Measurements from ENCODE around the gene TAPT1. TPM values are rescaled to one million over a fixed set of nuclear protein-coding genes. Genes with fewer than 3 reads are reported as not detected.

The TAPT1 gene
- polyA plus RNA-seq, 4 donors: 39.3 to 45.7 (median 42.3) TPM

DNA sequence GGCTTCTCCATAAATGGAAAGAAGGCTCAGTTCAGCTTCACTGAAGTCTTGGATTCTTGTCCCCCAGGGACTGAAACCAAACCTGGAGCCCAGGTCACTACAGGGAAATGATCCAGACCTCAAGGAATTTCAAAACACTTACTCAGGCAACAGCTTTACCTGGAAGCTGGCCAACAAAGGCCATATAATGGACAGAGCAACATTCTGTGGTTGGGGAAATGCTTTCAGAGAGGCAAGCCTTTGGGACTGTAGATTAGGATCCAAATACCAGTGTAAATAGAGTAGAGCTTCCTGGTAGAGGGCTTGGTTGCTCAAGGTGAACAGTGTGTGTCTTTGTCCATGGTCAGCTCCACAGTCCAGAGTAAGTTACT is 85.4 kb downstream of the TAPT1 start:
- DNase-seq (ENCODE audit: low read depth in 4 of 4, low spot score in 3 of 4): peak; percentile 14 to 31 (median 29)

DNA sequence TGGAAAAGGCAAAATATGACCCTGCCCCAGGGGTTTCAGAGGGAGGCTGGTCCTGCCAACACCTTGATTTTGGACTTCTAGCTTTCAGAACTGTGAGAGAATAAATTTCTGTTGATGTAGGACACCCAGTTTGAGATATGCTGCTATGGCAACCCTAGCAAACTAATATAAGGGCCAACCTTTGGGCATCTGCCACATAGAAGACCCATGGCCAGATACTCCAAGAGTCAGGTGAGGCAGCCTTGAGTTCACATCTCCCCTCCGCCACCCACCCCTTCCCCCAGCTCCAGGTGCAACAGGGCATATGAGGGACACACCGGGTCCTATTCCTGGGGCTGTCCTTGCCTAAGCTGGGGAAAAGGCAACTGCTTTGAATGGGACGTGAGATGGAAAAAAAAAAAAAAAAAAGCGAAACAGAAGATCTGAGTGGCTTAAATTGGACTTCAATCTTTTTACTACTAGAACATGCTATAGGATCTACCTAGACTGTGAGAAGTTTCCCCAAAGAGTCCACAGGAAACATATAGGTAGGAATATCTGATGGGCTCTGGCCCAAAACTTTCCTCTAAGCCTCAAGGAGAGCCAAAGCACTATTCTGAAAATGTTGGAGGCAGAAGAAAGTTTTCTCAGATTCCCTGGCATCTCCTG is 85.9 kb downstream of the TAPT1 start:
- DNase-seq (ENCODE audit: low read depth in 4 of 4, low spot score in 3 of 4): no peak

DNA sequence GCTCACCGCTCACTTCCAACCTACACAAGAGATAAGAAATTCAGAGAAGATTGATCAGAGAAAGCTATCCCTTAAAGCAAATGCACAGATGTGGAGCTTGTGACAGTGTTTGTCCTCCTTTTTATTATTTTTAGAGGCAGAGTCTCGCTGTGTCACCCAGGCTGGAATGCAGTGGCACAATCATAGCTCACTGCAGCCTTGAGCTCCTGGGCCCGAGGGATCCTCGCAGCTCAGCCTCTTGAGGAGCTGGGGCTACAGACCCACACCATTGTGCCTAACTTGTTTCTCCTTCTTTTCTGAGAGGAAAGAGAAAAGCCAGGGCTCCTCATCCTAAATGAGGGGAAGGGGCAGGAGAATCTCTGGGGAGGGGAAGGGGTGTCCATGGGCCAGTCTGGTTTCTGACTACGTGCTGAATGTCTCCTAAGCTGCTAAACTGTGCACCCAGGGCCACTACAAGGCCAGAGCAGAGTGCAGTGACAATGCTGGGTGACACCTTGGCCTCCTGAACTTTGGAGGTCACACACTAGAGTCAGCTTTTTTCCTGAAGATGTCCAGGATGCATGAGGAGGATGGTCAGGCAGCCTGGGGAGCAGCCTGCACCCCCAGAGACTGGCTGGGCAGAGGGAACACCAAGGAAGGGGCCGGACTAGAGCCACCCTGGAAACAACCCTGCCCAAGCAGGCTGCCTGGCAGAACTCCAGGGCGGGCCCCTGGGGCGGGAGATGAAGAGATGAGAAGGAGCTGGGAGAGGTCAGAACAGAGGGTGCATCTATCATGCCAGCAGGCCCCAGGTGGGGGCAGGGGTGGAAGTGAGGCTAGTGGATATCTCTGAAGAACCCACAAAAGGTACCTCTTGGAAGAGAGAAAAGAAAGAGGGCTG is 87.0 kb downstream of the TAPT1 start:
- DNase-seq (ENCODE audit: low read depth in 4 of 4, low spot score in 3 of 4): no peak

DNA sequence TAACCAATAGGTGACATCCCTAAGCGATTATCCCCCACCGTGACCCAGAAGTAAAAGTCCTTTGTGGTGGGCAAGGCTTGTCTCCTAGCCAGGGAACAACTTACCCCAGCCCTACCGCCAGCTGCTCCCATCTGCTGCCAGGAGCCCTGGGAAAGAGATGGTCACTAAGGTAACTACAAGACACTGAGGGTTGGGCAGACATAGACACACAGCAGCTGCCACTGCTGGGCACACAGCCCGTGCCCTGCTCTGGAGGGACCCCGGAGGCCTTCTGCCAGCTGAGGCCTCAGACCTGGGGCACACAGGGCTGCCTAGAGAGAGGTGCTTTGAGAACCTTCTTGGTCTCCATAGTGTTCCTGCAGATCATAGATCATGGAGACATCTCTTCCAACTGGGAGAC is 89.4 kb downstream of the TAPT1 start:
- no peak for DNase-seq (ENCODE audit: low read depth in 4 of 4, low spot score in 3 of 4)

DNA sequence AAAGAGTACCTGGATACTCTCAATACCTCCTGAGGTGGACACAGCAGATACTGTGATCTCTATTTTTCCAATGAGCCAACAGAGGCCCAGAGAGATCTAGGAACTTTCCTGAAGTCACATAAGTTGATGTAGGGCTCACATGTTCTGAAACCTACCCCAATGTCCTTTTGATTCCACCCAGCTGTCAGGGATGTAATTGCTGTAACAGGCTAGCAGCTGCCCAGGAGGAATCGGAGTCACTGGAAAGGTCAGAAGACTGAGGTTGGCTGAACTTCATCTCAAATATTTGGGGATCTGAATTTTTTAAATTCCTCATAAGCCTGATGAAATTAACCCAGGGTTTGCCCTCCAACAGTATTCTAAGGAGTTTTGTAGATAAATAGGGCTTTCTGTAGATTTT is 90.0 kb downstream of the TAPT1 start:
- no peak for DNase-seq (ENCODE audit: low read depth in 4 of 4, low spot score in 3 of 4)

DNA sequence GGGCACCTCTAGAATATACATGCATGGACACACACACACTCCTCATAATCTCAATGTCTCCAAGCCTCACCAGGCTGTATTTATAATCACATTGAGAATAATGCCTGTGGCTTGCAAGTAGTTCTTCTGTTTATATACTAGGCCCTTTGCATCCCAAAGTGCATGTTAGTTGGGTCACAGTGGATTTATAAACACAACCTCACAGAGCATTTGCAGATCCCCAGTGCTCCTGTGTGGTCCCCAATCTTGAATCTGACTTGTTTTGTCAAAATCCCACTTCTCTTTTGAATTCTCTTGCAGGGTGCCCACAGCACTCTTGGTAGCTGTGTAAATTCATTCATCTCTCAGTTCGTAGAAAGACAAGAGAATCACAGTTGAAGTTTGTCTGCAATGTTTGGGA is 92.9 kb downstream of the TAPT1 start:
- DNase-seq (ENCODE audit: low read depth in 4 of 4, low spot score in 3 of 4): no peak

DNA sequence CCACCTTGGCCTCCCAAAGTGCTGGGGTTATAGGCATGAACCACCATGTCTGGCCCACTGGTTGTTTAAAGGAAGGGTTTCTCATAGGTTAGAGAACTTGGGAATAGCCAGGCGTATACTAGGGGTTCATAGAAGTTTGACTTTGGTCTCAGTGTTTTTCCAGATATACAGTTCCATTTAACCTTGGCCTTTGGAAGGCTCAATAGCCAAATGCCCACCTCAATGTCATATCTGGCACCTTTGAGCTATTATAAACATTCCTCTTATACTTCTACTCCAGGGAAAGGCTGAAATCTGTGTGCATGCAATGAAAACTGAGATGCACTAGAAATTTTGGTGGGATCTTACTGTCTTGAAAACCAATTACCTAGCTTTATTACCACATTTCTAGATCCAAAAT is 95.0 kb downstream of the TAPT1 start:
- DNase-seq (ENCODE audit: low read depth in 4 of 4, low spot score in 3 of 4): no peak

DNA sequence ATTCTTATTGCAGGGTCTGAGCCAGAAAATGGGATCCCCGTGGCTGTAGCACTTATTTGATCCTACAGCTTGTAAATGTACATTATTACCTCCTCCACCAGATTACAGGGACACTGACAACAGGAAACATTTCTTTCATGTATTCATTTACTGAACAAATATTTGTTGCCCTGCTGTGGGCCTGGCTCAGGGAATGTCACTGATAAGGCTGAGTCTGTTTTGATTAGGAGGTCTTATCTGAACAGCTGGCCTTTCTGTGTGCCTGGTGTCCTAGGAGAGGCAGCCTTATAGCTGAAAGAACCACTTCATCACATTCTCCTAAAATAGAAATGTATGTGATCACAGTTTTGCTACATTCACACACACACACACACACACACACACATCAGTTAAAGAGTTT is 96.9 kb downstream of the TAPT1 start:
- DNase-seq (ENCODE audit: low read depth in 4 of 4, low spot score in 3 of 4): no peak

DNA sequence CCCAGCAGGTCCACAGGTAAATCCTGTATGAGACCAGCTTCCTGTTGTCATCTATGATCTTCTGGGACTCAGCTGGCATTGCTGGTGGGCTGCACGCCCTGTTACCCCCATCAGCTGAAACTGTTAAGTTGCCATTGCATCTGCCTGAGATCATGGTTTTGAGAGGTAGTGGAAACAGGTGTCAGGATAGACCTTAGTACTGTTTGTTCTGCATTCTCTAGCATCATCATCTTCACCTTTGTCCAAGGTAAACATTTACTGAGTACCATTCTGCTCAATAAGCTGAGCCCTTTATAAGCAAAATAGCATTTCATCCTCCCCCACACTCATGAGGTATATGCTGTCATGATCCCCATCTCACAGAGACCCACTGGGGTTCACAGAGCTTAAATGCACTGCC is 99.6 kb downstream of the TAPT1 start:
- DNase-seq (ENCODE audit: low read depth in 4 of 4, low spot score in 3 of 4): no peak

DNA sequence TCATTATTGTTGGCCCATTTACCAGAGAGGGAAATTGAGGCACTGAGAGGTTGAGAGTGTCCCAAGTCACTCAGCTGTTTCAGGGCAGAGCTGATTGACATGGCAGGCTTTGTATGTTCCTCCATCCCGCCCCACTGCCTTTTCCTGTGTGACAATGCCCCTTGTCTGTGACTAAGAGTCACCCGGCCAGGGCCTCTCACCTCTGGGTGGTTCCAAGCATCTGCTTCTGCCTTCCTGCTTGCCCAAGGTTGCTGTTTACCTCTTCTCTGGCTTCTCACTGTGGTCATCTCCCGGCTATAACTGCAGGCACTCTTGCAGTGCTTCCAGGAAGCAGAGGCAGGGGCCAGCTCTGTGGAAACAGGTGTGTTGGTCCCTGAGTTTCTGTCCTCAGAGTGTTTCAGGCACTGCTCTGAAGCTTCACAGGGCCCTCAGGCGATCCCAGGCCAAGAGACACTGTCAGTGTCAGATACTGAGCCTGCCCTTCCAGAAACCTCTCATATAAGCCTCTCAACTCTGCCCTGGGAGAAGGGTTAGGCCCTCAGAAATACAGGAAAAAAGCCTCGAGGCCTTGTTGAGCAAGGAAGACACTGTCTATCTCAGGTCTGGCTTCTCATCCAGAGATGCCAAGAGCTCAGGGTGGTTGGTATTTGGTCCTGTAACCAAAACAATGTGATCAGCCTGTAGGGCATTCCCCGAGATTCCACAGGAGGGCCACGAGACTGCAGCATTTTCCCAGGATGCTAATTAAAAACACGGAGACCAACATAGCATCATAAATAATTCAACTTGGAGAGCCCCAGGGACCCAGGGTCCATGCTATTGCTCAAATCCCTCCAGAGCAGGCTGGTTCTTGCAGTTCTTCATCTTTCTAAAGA is 100.5 kb downstream of the TAPT1 start:
- no peak for DNase-seq (ENCODE audit: low read depth in 4 of 4, low spot score in 3 of 4)

DNA sequence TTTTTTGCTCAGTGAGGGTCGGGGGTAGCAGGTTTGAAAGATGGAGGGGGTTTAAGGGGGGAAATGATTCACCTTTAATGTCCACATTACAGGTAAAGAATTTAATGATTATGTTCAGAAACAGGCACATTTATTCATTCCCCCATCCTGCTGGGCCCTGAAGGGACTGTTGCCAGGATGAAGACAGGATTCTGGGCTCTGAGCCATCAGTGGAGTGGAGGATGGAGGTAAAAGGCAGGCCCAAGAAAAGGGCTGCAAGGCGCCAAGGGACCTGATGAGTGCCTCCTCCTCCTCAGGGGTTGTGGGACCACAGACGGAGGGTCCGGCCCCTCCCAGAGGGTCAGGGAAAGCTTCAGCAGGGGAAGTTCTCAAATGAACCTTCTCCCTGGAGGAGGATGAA is 102.0 kb downstream of the TAPT1 start:
- DNase-seq (ENCODE audit: low read depth in 4 of 4, low spot score in 3 of 4): no peak

DNA sequence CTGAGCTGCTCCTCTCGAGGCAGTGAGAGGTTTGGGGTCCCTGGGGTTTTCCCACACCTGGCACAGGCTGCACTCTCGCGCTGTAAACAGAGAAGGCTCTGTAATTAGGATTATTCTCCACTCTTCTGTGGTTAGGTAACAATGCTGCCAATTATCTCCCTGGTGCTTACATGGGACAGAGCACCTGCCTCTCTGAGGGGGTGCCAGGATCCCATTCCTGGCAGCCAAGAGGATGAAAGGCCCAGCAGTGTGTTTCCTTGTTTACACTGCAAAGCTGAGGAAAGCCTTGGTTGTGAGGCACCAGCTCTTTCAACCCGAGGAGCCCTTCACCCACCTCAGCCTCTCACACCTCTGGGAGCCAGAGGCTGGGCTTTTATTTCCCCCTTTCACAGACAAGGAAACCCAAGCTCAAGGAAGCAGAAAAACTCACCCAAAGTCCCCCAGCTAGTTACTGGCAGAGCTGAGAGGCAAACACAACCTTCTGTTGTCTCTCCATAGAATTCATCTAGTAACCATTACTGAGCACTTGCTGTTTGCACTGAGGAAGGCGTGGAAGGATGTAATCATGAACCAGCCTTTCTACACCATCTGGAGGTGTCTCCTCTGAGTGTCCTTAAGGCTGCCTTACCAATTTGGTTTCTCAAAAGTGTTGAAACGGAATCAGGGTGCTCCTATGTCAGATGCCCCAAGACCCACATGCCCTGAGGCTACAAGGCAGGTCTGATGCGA is 102.8 kb downstream of the TAPT1 start:
- no peak for DNase-seq (ENCODE audit: low read depth in 4 of 4, low spot score in 3 of 4)

DNA sequence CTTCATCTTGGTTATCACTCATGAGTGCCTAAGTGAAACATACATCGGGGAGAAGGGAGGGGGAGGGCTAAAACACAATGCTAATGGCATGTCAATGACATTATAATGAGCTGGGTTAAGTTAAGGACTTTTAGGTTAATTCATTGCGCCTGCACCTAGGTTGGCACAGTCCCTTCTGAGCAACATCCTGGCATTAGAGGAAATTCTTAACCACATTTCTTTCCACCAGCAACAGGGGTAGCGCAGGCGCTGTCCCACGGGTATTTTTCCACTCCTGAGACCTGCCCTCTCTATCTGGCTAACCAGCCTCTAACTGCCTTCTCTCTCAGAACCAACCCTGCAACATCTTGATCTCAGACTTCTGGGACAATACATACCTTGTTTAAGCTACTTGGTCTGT is 103.5 kb downstream of the TAPT1 start:
- DNase-seq (ENCODE audit: low read depth in 4 of 4, low spot score in 3 of 4): no peak

DNA sequence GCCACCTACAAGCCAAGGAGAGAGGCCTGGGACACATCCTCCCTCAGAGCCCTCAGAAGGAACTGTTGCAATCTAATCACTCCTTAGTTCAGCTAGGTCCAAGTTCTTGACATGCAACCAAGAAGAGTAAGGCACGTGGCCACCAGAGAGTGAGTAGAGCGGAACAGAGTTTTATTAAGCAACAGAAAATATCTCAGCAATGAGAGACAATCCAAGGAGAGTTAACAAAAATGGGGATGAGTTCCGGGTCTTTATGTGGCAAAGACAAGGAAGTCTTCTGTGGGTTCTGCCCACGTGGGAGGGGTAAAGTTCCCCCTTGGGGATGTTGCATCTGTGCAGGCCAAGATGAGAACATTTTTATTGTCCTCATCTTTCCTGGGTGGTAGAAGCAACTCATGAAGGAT is 104.0 kb downstream of the TAPT1 start:
- DNase-seq (ENCODE audit: low read depth in 4 of 4, low spot score in 3 of 4): no peak

DNA sequence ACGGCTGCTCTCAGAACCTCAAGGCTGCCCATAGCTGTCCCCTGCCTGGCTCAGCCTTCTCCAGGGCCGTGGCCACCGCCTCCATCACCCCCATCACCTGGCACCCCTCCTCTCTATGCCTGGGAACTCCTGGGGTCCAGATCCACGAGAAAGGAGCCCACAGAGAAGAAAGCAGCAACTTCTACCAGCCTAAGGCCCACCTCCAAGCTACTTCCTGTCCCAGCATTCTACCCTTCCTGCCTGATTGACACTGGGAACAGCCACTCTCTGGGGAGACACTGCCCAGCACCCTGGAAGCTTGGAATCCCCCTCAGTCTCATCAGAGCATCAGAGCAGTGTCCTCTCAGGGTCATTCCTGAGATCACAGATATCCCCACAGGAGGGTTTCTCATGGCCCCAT is 105.6 kb downstream of the TAPT1 start:
- DNase-seq (ENCODE audit: low read depth in 4 of 4, low spot score in 3 of 4): no peak

DNA sequence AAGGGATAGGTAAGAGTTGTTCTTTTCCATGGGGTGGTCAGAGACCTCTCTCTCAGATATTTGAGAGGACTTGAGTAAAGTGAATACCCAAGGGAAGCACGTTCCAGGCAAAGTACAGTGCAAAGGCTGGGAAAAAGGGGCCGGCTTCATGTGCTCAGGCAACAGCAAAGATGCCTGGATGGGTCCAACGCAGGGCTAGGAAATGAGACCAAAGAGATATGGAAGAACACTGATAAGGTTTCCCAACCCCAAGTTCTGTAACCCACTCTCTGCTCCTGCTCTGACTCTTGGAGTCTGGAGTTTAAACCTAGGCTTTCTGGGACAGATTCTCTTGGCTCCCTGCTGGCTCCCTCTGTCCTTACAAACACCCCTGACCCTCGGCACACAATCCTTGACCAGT is 106.3 kb downstream of the TAPT1 start:
- no peak for DNase-seq (ENCODE audit: low read depth in 4 of 4, low spot score in 3 of 4)

DNA sequence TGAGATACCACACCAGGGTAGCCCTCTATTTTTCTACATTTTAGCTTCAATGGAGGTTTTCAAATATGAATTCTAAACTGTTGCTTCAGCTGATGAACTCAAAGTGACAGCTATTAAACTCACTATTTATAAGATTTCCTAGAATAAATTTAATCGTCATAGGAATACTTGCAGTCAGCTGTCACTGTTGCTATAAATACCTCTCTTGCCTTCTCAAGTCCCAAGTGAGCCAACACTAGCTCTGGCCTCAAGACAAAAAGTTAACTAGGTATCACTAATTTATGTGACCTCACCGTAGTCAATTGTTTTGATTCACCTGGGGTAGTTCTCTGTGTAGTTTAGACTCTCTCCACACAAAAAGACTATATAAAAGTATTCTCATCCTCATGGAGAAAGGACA is 108.2 kb downstream of the TAPT1 start:
- DNase-seq (ENCODE audit: low read depth in 4 of 4, low spot score in 3 of 4): no peak

DNA sequence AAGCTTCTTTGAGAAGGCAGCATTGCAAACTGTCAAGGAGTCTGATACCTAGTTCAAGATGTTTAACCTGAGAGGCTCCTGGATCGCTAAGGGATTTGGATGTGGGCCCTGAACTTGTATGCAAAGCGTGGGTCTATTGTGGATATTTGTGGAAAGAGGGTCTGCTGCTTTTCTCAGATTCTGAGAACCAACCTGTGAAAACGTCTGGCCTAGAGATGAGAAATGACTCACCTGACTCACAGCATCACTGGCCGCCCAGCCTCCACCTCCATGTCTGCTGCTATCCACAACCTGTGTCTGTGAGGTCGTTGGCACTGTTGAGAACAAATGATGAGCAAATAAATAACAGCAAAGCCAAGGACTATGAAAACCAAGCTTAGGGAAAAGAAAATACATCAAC is 109.1 kb downstream of the TAPT1 start:
- no peak for DNase-seq (ENCODE audit: low read depth in 4 of 4, low spot score in 3 of 4)

DNA sequence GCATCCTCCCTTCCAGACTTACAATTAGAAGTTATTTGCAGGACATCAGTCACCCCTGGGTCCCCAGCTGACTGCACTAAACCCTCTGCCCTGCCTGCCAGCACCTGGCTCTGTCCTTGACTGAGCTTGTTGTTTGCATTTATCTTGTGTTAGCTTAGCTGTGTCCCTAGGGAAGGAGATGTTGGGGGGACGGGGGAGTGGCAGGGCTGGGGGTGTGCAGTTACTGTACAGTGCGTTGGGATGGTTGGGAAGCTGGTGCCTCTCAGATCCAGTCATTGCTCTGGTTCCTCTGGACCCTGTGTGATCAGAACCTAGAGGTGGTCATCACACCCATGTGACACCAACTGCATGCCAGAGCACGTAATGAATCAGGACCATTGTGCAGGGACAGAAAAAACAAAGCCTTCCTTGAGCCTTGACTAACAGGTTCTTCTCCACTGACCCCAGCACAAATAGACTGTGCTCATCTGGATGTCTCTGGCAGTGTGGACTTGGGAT is 109.7 kb downstream of the TAPT1 start:
- no peak for DNase-seq (ENCODE audit: low read depth in 4 of 4, low spot score in 3 of 4)

DNA sequence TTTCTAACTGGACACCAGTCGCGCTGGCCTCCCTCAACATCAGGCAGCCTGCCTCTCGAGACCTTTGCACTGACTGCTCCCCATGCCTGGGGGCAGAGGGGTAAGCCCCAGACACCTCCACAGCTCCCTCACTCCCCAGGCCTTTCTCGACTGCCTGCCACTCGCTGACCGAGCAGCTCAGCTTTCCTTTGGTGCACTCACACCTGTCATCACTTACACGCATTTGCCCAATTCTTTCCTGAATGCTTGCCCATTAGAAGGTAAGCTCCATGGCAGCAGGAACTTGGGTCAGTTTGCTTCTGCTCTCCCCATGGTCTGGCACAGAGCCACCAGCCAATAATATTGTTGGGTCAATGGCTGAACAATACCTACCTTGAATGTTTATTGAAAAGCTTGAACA is 110.3 kb downstream of the TAPT1 start:
- DNase-seq (ENCODE audit: low read depth in 4 of 4, low spot score in 3 of 4): no peak

DNA sequence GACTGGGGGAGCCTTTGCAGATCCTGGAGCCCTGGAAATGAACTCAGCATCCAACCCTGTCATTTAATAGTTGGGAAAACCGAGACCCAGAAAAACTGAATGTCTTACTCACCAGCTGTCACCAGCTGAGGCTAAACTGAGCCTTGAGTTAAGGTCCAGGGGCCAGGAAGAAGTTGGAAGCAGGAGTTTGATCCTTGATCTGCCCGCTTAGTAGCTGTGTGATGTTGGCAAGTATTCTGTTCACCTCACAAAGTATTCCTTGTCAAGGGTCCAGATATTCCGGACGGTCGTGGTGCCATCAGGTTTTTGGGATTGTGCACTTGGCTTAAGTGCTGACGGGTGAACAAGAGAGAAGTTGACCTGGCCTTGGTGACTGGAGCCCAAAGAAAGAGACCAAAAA is 111.7 kb downstream of the TAPT1 start:
- DNase-seq (ENCODE audit: low read depth in 4 of 4, low spot score in 3 of 4): no peak
